H1 (cell line): Measurements from ENCODE around the gene INPP4B. TPM values are rescaled to one million over a fixed set of nuclear protein-coding genes. Genes with fewer than 3 reads are reported as not detected.

Experiments used
- CTCF ChIA-PET: fragments of 300-600 bp; sonication (Branson Sonifier 250); formaldehyde crosslinking; loops from one replicate; lab custom pipeline; 2021; ENCODE audit not compliant: partially characterized antibody; lab: Charles Lee
- POLR2A ChIA-PET: fragments of 300-600 bp; sonication (Branson Sonifier 250); formaldehyde crosslinking; loops from one replicate; lab custom pipeline; 2021; ENCODE audit warnings: inconsistent platforms; ENCODE audit not compliant: partially characterized antibody; lab: Charles Lee
- DNase-seq, 2 experiments: peaks; one replicate each; pipeline versions ENCODE4 v3.0.0 to v3.0.0-alpha.2; 2010 to 2022; ENCODE audit warnings: low spot score in 2 of 2, low read depth in 1 of 2, mixed read lengths in 1 of 2
- FAIRE-seq: peaks from 2 replicates; lab custom pipeline; 2011; peaks lifted over from hg19 to GRCh38; lab: Jason Lieb, UNC
- H2AFZ ChIP-seq: 2 replicates; pipeline ENCODE4 v1.8.1; 2012; ENCODE audit warnings: low read length, inconsistent platforms
- H2AK5ac ChIP-seq: 2 replicates; pipeline ENCODE4 v1.6.1; 2013; ENCODE audit warnings: low read depth, low read length
- H2BK120ac ChIP-seq: replicated peaks from 2 replicates; pipeline ENCODE3; 2013; ENCODE audit warnings: low read depth, low read length, inconsistent platforms
- H2BK12ac ChIP-seq: 2 replicates; pipeline ENCODE4 v1.6.1; 2013; ENCODE audit warnings: low read depth, low read length
- H2BK15ac ChIP-seq: 2 replicates; pipeline ENCODE4 v1.6.1; 2013; ENCODE audit warnings: low read length
- H2BK20ac ChIP-seq: 2 replicates; pipeline ENCODE4 v1.6.1; 2013; ENCODE audit warnings: low read length
- H2BK5ac ChIP-seq: 2 replicates; pipeline ENCODE4 v1.6.1; 2013; ENCODE audit warnings: low read depth, low read length
- H3K14ac ChIP-seq: 2 replicates; pipeline ENCODE4 v1.6.1; 2013; ENCODE audit warnings: inconsistent platforms; ENCODE audit not compliant: insufficient read length
- H3K18ac ChIP-seq: 2 replicates; pipeline ENCODE4 v1.6.1; 2013; ENCODE audit warnings: low read length; ENCODE audit errors: extremely low read depth
- H3K23ac ChIP-seq: 2 replicates; pipeline ENCODE4 v1.6.1; 2013; ENCODE audit warnings: inconsistent platforms; ENCODE audit not compliant: insufficient read length
- H3K23me2 ChIP-seq: 2 replicates; pipeline ENCODE4 v1.6.1; 2013; ENCODE audit warnings: low read depth, low read length
- H3K27ac ChIP-seq: 2 replicates; pipeline ENCODE4 v1.6.1; 2011; ENCODE audit warnings: low read depth, low read length, inconsistent platforms
- H3K27me3 ChIP-seq, 4 experiments: replicated peaks in 1 of 4; 1 replicate in 1 of 4; 2 replicates in 3 of 4; pipeline versions ENCODE4 v1.6.1 to v1.8.1; 2011 to 2013; ENCODE audit warnings: low read length in 3 of 4, mild to moderate bottlenecking in 3 of 4, inconsistent platforms in 2 of 4, mixed read lengths in 2 of 4, moderate library complexity in 1 of 4; ENCODE audit not compliant: control insufficient read depth in 3 of 4, insufficient read depth in 3 of 4; ENCODE audit errors: extremely low read depth in 1 of 4
- H3K36me3 ChIP-seq, 4 experiments: 2 replicates each; pipeline versions ENCODE4 v1.6.1 to v1.8.1; 2011 to 2013; ENCODE audit warnings: mild to moderate bottlenecking in 4 of 4, low read length in 3 of 4, moderate library complexity in 2 of 4, control low read depth in 1 of 4, inconsistent platforms in 1 of 4; ENCODE audit not compliant: insufficient read depth in 4 of 4, control insufficient read depth in 2 of 4
- H3K4ac ChIP-seq: replicated peaks from 2 replicates; pipeline ENCODE3; 2013; ENCODE audit warnings: low read length, low read depth, mixed read lengths, inconsistent platforms; ENCODE audit not compliant: insufficient read length
- H3K4me1 ChIP-seq, 4 experiments: replicated peaks in 1 of 4; 1 replicate in 1 of 4; 2 replicates in 3 of 4; pipeline versions ENCODE4 v1.6.1 to v1.8.1; 2011 to 2013; ENCODE audit warnings: low read length in 3 of 4, inconsistent platforms in 2 of 4, mixed read lengths in 1 of 4; ENCODE audit not compliant: insufficient read depth in 4 of 4, control insufficient read depth in 3 of 4
- H3K4me2 ChIP-seq, 2 experiments: 2 replicates each; pipeline versions ENCODE4 v1.6.1 to v1.8.1; 2011 to 2013; ENCODE audit warnings: low read depth in 2 of 2, low read length in 2 of 2, control low read depth in 1 of 2, inconsistent platforms in 1 of 2, mild to moderate bottlenecking in 1 of 2; ENCODE audit not compliant: insufficient read depth in 1 of 2
- H3K4me3 ChIP-seq, 4 experiments: fragments of 200-600, 300-600 bp in 1 of 4; sonication (generic), shearing (Covaris generic), sonication (Bioruptor Twin) in 1 of 4; 2 replicates each; pipeline versions ENCODE4 v1.5.1 to v1.8.1; 2011 to 2016; ENCODE audit warnings: low read length in 4 of 4, low read depth in 3 of 4, control low read depth in 2 of 4, inconsistent platforms in 2 of 4, mild to moderate bottlenecking in 2 of 4, mixed read lengths in 1 of 4, moderate library complexity in 1 of 4; ENCODE audit not compliant: insufficient read depth in 2 of 4; ENCODE audit errors: extremely low read depth in 1 of 4
- H3K56ac ChIP-seq: replicated peaks from 2 replicates; pipeline ENCODE3; 2013; ENCODE audit warnings: low read depth, mild to moderate bottlenecking, mixed read lengths, low read length, inconsistent platforms; ENCODE audit not compliant: insufficient read length
- H3K79me1 ChIP-seq: 2 replicates; pipeline ENCODE4 v1.6.1; 2013; ENCODE audit warnings: low read depth, low read length, control low read depth
- H3K79me2 ChIP-seq, 2 experiments: 2 replicates each; pipeline versions ENCODE4 v1.6.1 to v1.8.1; 2012 to 2013; ENCODE audit warnings: low read length in 2 of 2, mild to moderate bottlenecking in 2 of 2, inconsistent platforms in 1 of 2; ENCODE audit not compliant: insufficient read depth in 2 of 2, control insufficient read depth in 1 of 2
- H3K9ac ChIP-seq, 4 experiments: replicated peaks in 1 of 4; 1 replicate in 1 of 4; 2 replicates in 3 of 4; pipeline versions ENCODE4 v1.6.1 to v1.8.1; 2011 to 2013; ENCODE audit warnings: low read depth in 3 of 4, low read length in 3 of 4, control low read depth in 2 of 4, mild to moderate bottlenecking in 2 of 4, moderate library complexity in 2 of 4, inconsistent platforms in 1 of 4; ENCODE audit errors: extremely low read depth in 1 of 4
- H3K9me3 ChIP-seq, 2 experiments: 2 replicates each; pipeline versions ENCODE4 v1.6.1 to v1.8.1; 2012 to 2013; ENCODE audit warnings: mild to moderate bottlenecking in 2 of 2, moderate library complexity in 2 of 2, control low read depth in 1 of 2, inconsistent platforms in 1 of 2, low read depth in 1 of 2, low read length in 1 of 2, mixed read lengths in 1 of 2; ENCODE audit not compliant: insufficient read depth in 2 of 2
- H4K20me1 ChIP-seq, 2 experiments: replicated peaks in 1 of 2; 2 replicates each; pipeline versions ENCODE3 to v1.8.1; 2011 to 2013; ENCODE audit warnings: inconsistent platforms in 2 of 2, low read length in 2 of 2, mild to moderate bottlenecking in 1 of 2; ENCODE audit not compliant: insufficient read depth in 2 of 2, control insufficient read depth in 1 of 2
- H4K5ac ChIP-seq: 2 replicates; pipeline ENCODE4 v1.6.1; 2013; ENCODE audit warnings: low read length, low read depth, mixed read lengths, inconsistent platforms; ENCODE audit not compliant: insufficient read length
- H4K8ac ChIP-seq: 2 replicates; pipeline ENCODE4 v1.8.0; 2013; ENCODE audit warnings: mild to moderate bottlenecking, moderate library complexity, low read length, inconsistent platforms; ENCODE audit not compliant: insufficient read depth; ENCODE audit errors: extremely low read depth
- H4K91ac ChIP-seq: replicated peaks from 2 replicates; pipeline ENCODE3; 2013; ENCODE audit warnings: low read length, mixed read lengths, inconsistent platforms; ENCODE audit not compliant: insufficient read length
- CREB1 ChIP-seq: IDR thresholded peaks from 2 replicates; pipeline ENCODE4 v1.6.1; 2012; ENCODE audit warnings: inconsistent platforms
- USF2 ChIP-seq: IDR thresholded peaks from 2 replicates; pipeline ENCODE4 v1.6.1; 2011; ENCODE audit warnings: low read length, improper control_type of control experiment
- WGBS, 2 experiments: shearing (Covaris generic) in 1 of 2; methylation state at CpG; one replicate each; pipeline versions ENCODE4 v1.1.6 to v1.1.7; 2013 to 2015; ENCODE audit warnings: low lambda C conversion rate in 2 of 2, mixed read lengths in 2 of 2, inconsistent platforms in 1 of 2, low coverage in 1 of 2, missing lambda C conversion rate in 1 of 2; ENCODE audit not compliant: insufficient replicate concordance in 2 of 2, insufficient coverage in 1 of 2, insufficient read length in 1 of 2; ENCODE audit errors: extremely low coverage in 1 of 2, missing lambda C conversion rate in 1 of 2; 5-methylcytosine and 5-hydroxymethylcytosine counted together
- polyA plus RNA-seq, 7 experiments: library from polyadenylated mRNA; depleted of rRNA in 3 of 7; stranded (reverse) in 5 of 7; unstranded in 2 of 7; fragments of >200 nt in 5 of 7; fragments of 200-250 nt in 2 of 7; gene quantifications; 1 replicate in 5 of 7; 2 replicates in 1 of 7; 4 replicates in 1 of 7; pipeline versions ENCODE4 v1.2.1 to v1.2.3, GENCODE V29; 2011 to 2013; ENCODE audit warnings: missing spikeins in 2 of 7, mixed read lengths in 2 of 7
- total RNA-seq: library from RNA; stranded (reverse); fragmentation: NEBNext Ultra II Directional; extraction: Animal tissue kit (Norgen Biotek cat#: 25700); gene quantifications from 2 replicates; pipeline ENCODE4 v1.2.1, GENCODE V29; 2021

INPP4B gene
- total and polyA plus RNA-seq, 2 of the 8 experiments (the other 6 are each of a cell fraction or from before 2014, with no cell fraction given) = 0.11 to 0.54 TPM

GRCh38 chr4:142083264-142083663 lies 762.8 kb downstream of the INPP4B start:
- WGBS, 2 experiments = 90% methylated on average over 2 of the region's 2 CpGs; no CpG with 5 or more reads in 1 of the 2 experiments
- Histone ChIP-seq H2BK5ac (no peak overlapping the region), H3K4ac (no peak overlapping the region), H3K4me3 (no peak overlapping the region), H4K8ac (no peak overlapping the region), H2AK5ac (no peak overlapping the region), H3K23me2 (no peaks in the 10 kb centered on the region), H3K14ac (no peak overlapping the region), H3K9ac (no peak overlapping the region), H3K23ac (no peak overlapping the region), H2BK12ac (no peak overlapping the region), H3K56ac (no peak overlapping the region), H3K9me3 (no peaks in the 10 kb centered on the region), H3K4me2 (no peak overlapping the region), H2BK120ac (no peak overlapping the region), H3K36me3 (no peaks in the 10 kb centered on the region), H4K20me1 (no peaks in the 10 kb centered on the region), H3K27ac (no peak overlapping the region), H3K79me1 (no peaks in the 10 kb centered on the region), H3K4me1 (no peaks in the 10 kb centered on the region), H2BK20ac (no peak overlapping the region), H3K18ac (no peak overlapping the region), H3K27me3 (no peaks in the 10 kb centered on the region), H4K91ac (no peak overlapping the region), H3K79me2 (no peaks in the 10 kb centered on the region), H2AFZ (no peak overlapping the region), H4K5ac (no peak overlapping the region), H2BK15ac (no peak overlapping the region)
- CTCF ChIA-PET = no interaction called here
- DNase-seq = no peak
- POLR2A ChIA-PET = no interaction called here
- FAIRE-seq = no peak
- TF ChIP-seq CREB1 (no peak), USF2 (no peak)
